Panc1 (cell line): ENCODE results near the gene TEX54. TPM values are rescaled to one million over a fixed set of nuclear protein-coding genes. Genes with fewer than 3 reads are reported as not detected.
"Not testable (repeated sequence)": the region's sequence is repeated elsewhere in the genome, so short reads cannot be mapped to it uniquely, and the experiment has no call there.

ENCODE experiments used
- ATAC-seq: fragments of 200-7000 bp; cut with Tn5 transposase; 2 replicates; pipeline ENCODE4 v1.9.1; 2020; ENCODE audit warnings: mild to moderate bottlenecking, moderate library complexity
- BruUV-seq: library from RNA; stranded (reverse); fragments of 400-500 nt; replicated peaks from 2 replicates; lab custom pipeline; 2021; lab: Mats Ljungman, UMichigan
- CTCF ChIA-PET: fragments of 300-600 bp; sonication (Branson Sonifier 250); formaldehyde crosslinking; loops from one replicate; lab custom pipeline; 2022; ENCODE audit warnings: antibody characterized with exemption; lab: Charles Lee
- POLR2A ChIA-PET: fragments of 300-600 bp; sonication (Branson Sonifier 250); formaldehyde crosslinking; loops from one replicate; lab custom pipeline; 2022; ENCODE audit warnings: antibody characterized with exemption; lab: Charles Lee
- DNase-seq: peaks from one replicate; pipeline ENCODE4 v3.0.0-alpha.2; 2010; ENCODE audit warnings: low read depth, low spot score
- H3K27ac ChIP-seq: 2 replicates; pipeline ENCODE4 v1.5.1; 2011; ENCODE audit warnings: mild to moderate bottlenecking, low read length, inconsistent platforms
- H3K27me3 ChIP-seq: fragments of 200-500 bp; sonication (Bioruptor generic); 2 replicates; pipeline ENCODE4 v1.6.0; 2014; ENCODE audit warnings: low read length, inconsistent platforms; ENCODE audit not compliant: control insufficient read depth, insufficient read depth
- H3K36me3 ChIP-seq: fragments of 200-500 bp; sonication (Bioruptor generic); 2 replicates; pipeline ENCODE4 v1.5.1; 2014; ENCODE audit warnings: inconsistent platforms, mild to moderate bottlenecking, low read length, moderate library complexity; ENCODE audit not compliant: control insufficient read depth, insufficient read depth
- H3K4me1 ChIP-seq: 2 replicates; pipeline ENCODE4 v1.5.1; 2011; ENCODE audit warnings: inconsistent platforms, mild to moderate bottlenecking, low read length, moderate library complexity; ENCODE audit not compliant: control insufficient read depth, insufficient read depth
- H3K4me3 ChIP-seq, 2 experiments: 2 replicates each; pipeline ENCODE4 v1.5.1; 2011 to 2012; ENCODE audit warnings: low read depth in 2 of 2, low read length in 2 of 2, mild to moderate bottlenecking in 2 of 2, inconsistent platforms in 1 of 2, moderate library complexity in 1 of 2
- H3K9me3 ChIP-seq: fragments of 200-500 bp; sonication (Bioruptor generic); 2 replicates; pipeline ENCODE4 v1.5.1; 2014; ENCODE audit warnings: low read depth, mild to moderate bottlenecking, inconsistent platforms, low read length, moderate library complexity; ENCODE audit not compliant: control insufficient read depth, insufficient read depth
- POLR2AphosphoS5 ChIP-seq: IDR thresholded peaks from 2 replicates; pipeline ENCODE4 v1.6.1; 2012; ENCODE audit warnings: mild to moderate bottlenecking, low read depth, low read length, moderate library complexity
- SIN3A ChIP-seq: IDR thresholded peaks from 2 replicates; pipeline ENCODE4 v1.6.1; 2012; ENCODE audit warnings: low read depth, mild to moderate bottlenecking, low read length, moderate library complexity, borderline replicate concordance; ENCODE audit not compliant: insufficient read depth
- TCF7L2 ChIP-seq: IDR thresholded peaks from 2 replicates; pipeline ENCODE4 v1.6.1; 2011; ENCODE audit warnings: mild to moderate bottlenecking, low read depth, low read length, inconsistent platforms
- in situ Hi-C: cut with HindIII; loops from 2 replicates; pipeline ENCODE4 v1.10.0; 2016; ENCODE audit warnings: low sequenced_read_pairs, low pct_unique_long_range_greater_than_20kb
- intact Hi-C: fragments of 100-400 bp; cut with micrococcal nuclease; formaldehyde crosslinking; loops from one replicate; pipeline ENCODE4 v1.10.0; 2022; ENCODE audit not compliant: unreplicated experiment
- total RNA-seq: library from RNA; stranded (reverse); gene quantifications from one replicate; pipeline ENCODE4 v1.2.1, GENCODE V29; 2021; ENCODE audit not compliant: unreplicated experiment
- TF ChIP-seq, protein P1 (sequence below), 2 experiments: IDR thresholded peaks; 2 replicates each; pipeline ENCODE4 v1.6.1; 2011 to 2012; ENCODE audit warnings: low read depth in 2 of 2, control low read depth in 1 of 2, low read length in 1 of 2, mild to moderate bottlenecking in 1 of 2, moderate library complexity in 1 of 2; ENCODE audit not compliant: insufficient read depth in 1 of 2
- TF ChIP-seq, protein P2 (sequence below): fragments of 450-650 bp; IDR thresholded peaks from 2 replicates; pipeline ENCODE4 v1.5.1; 2017; ENCODE audit warnings: mild to moderate bottlenecking

The TEX54 gene
- total RNA-seq, 1 experiment from 2014 or later: not detected

- TF ChIP-seq, protein P1, sequence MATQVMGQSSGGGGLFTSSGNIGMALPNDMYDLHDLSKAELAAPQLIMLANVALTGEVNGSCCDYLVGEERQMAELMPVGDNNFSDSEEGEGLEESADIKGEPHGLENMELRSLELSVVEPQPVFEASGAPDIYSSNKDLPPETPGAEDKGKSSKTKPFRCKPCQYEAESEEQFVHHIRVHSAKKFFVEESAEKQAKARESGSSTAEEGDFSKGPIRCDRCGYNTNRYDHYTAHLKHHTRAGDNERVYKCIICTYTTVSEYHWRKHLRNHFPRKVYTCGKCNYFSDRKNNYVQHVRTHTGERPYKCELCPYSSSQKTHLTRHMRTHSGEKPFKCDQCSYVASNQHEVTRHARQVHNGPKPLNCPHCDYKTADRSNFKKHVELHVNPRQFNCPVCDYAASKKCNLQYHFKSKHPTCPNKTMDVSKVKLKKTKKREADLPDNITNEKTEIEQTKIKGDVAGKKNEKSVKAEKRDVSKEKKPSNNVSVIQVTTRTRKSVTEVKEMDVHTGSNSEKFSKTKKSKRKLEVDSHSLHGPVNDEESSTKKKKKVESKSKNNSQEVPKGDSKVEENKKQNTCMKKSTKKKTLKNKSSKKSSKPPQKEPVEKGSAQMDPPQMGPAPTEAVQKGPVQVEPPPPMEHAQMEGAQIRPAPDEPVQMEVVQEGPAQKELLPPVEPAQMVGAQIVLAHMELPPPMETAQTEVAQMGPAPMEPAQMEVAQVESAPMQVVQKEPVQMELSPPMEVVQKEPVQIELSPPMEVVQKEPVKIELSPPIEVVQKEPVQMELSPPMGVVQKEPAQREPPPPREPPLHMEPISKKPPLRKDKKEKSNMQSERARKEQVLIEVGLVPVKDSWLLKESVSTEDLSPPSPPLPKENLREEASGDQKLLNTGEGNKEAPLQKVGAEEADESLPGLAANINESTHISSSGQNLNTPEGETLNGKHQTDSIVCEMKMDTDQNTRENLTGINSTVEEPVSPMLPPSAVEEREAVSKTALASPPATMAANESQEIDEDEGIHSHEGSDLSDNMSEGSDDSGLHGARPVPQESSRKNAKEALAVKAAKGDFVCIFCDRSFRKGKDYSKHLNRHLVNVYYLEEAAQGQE (IDR thresholded peaks at IDR 0.05; ENCODE audit: insufficient read depth in 1 of 2, low read depth in 2 of 2, low read length in 1 of 2): peak in 1 of 2 experiments; percentile 39; a peak in 1 of 4 replicates
- TF ChIP-seq SIN3A: peak; percentile 100
- TF ChIP-seq, protein P2, sequence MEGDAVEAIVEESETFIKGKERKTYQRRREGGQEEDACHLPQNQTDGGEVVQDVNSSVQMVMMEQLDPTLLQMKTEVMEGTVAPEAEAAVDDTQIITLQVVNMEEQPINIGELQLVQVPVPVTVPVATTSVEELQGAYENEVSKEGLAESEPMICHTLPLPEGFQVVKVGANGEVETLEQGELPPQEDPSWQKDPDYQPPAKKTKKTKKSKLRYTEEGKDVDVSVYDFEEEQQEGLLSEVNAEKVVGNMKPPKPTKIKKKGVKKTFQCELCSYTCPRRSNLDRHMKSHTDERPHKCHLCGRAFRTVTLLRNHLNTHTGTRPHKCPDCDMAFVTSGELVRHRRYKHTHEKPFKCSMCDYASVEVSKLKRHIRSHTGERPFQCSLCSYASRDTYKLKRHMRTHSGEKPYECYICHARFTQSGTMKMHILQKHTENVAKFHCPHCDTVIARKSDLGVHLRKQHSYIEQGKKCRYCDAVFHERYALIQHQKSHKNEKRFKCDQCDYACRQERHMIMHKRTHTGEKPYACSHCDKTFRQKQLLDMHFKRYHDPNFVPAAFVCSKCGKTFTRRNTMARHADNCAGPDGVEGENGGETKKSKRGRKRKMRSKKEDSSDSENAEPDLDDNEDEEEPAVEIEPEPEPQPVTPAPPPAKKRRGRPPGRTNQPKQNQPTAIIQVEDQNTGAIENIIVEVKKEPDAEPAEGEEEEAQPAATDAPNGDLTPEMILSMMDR: no peak
- peak; percentile 100 for TF ChIP-seq POLR2AphosphoS5
- TF ChIP-seq TCF7L2: peak; percentile 53
- DNase-seq: peak; percentile 99
- Histone ChIP-seq H3K4me3 (peak overlapping the region; percentile 28 to 53), H3K27ac (peak overlapping the region; percentile 96), H3K36me3 (peaks cover 3% of the 10 kb centered on the region; the same call in 1 of the 2 replicates), H3K4me1 (peaks cover 12% of the 10 kb centered on the region), H3K9me3 (no peaks in the 10 kb centered on the region), H3K27me3 (no peaks in the 10 kb centered on the region)
- ChIA-PET CTCF (interaction anchor here (0.9 to 1.1 kb wide), 2 partner anchors 15 to 39 kb away, joined by 3 to 4 read pairs; partner anchors contain the start of gene SLC3A2), POLR2A (interaction anchor here (0.6 to 2.3 kb wide), 25 partner anchors 9 to 1174 kb away, joined by 3 to 23 read pairs (median 4); partner anchors contain the start of genes HNRNPUL2, SLC3A2, STX5 and TEX54)
- in situ Hi-C loops: no loop called here
- ATAC-seq: peak; percentile 86
- intact Hi-C loops: no loop called here
- TSS peak; percentile 100 for BruUV-seq
These were observed 8.9 kb upstream of the TEX54 start for GRCh38 chr11:62841361-62842170.

- H3K36me3 ChIP-seq, intact Hi-C loops, BruUV-seq, H3K9me3 ChIP-seq, in situ Hi-C loops, H3K27me3 ChIP-seq: not testable (repeated sequence)
- ATAC-seq (peak; percentile 64), DNase-seq (peak; percentile 85)
- Histone ChIP-seq H3K27ac (peak overlapping the region; percentile 94), H3K4me3 (peak overlapping the region; percentile 83 to 98), H3K4me1 (peaks cover 12% of the 10 kb centered on the region)
- POLR2A ChIA-PET: interaction anchor here (0.6 to 2.3 kb wide), 24 partner anchors 9 to 1174 kb away, joined by 3 to 23 read pairs (median 4); partner anchors contain the start of genes FTH1, HNRNPUL2, SLC3A2 and STX5
- peak; percentile 77 for TF ChIP-seq TCF7L2
- CTCF ChIA-PET: interaction anchor here (0.9 to 1.1 kb wide), 2 partner anchors 15 to 40 kb away, joined by 3 to 4 read pairs; partner anchors contain the start of gene SLC3A2
These were observed 8.2 kb upstream of the TEX54 start for GRCh38 chr11:62840721-62841360.
